ENCODE data around the gene NFAT5.
"Not testable (repeated sequence)": the region's sequence is repeated elsewhere in the genome, so short reads cannot be mapped to it uniquely, and the experiment has no call there.

The NFAT5 gene, protein sequence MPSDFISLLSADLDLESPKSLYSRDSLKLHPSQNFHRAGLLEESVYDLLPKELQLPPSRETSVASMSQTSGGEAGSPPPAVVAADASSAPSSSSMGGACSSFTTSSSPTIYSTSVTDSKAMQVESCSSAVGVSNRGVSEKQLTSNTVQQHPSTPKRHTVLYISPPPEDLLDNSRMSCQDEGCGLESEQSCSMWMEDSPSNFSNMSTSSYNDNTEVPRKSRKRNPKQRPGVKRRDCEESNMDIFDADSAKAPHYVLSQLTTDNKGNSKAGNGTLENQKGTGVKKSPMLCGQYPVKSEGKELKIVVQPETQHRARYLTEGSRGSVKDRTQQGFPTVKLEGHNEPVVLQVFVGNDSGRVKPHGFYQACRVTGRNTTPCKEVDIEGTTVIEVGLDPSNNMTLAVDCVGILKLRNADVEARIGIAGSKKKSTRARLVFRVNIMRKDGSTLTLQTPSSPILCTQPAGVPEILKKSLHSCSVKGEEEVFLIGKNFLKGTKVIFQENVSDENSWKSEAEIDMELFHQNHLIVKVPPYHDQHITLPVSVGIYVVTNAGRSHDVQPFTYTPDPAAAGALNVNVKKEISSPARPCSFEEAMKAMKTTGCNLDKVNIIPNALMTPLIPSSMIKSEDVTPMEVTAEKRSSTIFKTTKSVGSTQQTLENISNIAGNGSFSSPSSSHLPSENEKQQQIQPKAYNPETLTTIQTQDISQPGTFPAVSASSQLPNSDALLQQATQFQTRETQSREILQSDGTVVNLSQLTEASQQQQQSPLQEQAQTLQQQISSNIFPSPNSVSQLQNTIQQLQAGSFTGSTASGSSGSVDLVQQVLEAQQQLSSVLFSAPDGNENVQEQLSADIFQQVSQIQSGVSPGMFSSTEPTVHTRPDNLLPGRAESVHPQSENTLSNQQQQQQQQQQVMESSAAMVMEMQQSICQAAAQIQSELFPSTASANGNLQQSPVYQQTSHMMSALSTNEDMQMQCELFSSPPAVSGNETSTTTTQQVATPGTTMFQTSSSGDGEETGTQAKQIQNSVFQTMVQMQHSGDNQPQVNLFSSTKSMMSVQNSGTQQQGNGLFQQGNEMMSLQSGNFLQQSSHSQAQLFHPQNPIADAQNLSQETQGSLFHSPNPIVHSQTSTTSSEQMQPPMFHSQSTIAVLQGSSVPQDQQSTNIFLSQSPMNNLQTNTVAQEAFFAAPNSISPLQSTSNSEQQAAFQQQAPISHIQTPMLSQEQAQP (N-terminal part only)

DNA sequence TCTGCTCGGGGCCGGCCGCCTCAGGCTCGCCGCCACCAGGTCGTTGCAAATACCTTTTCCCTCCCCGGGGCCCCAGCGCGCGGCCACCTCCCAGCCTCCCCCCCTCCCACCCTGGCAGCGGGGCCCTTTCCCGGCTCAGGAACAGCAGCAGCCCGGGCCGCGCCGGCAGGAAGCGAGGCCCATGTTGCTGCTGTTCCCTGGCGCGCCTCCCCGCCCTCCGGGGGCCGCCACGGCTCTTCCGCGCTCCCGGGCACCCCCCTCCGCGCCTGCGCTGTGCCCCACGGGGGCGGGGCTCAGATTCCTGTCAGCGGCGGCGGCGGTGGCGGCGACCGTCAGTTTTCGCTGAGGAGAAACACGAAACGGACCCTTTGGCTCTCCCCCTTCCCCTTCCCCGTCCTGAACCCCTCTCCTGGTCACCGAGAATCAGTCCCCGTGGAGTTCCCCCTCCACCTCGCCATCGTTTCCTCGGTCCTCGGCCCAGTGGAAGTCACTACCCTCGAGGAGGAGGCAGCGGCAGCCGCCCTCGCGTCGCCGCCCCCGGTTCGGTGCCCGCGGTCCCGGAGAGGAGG, at the start of gene NFAT5:
TSS of gene NFAT5 (plus strand) at position 296 of the 569 bp plus-strand sequence. CDS start 336 bp downstream, outside the sequence.
- DNase-seq (ENCODE audit: extremely low read depth in 1 of 2, low read depth in 1 of 2), result peak; percentile 62 to 87

DNA sequence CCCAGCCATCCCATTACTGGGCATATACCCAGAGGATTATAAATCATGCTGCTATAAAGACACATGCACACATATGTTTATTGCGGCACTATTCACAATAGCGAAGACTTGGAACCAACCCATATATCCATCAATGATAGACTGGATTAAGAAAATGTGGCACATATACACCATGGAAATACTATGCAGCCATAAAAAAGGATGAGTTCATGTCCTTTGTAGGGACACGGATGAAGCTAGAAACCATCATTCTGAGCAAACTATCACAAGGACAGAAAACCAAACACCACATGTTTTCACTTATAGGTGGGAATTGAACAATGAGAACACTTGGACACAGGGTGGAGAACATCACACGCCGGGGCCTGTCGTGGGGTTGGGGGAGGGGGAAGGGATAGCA, 47.9 kb upstream of the NFAT5 start:
- not testable (repeated sequence) for DNase-seq (ENCODE audit: extremely low read depth in 1 of 2, low read depth in 1 of 2)

DNA sequence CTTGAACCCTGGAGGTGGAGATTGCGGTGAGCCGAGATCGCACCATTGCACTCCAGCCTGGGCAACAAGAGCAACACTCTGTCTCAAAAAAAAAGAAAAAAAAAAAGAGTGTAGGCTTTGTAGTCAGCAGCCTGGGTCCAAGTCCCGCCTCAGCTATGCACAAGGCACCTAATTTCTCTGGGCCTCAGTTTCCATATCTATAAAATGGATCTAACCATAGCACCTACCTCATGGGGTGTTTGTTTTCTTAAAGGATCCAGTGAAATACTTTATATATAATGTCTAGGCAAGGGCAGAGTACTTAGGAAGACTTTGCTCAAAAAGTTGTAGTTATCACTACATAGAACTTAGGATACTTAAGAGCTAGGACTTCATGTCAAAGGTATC, 45.4 kb upstream of the NFAT5 start:
- DNase-seq (ENCODE audit: extremely low read depth in 1 of 2, low read depth in 1 of 2), result no peak

- DNase-seq (ENCODE audit: extremely low read depth in 1 of 2, low read depth in 1 of 2), result no peak
These were observed 44.8 kb upstream of the NFAT5 start for GRCh38 chr16:69520800-69521602.

DNA sequence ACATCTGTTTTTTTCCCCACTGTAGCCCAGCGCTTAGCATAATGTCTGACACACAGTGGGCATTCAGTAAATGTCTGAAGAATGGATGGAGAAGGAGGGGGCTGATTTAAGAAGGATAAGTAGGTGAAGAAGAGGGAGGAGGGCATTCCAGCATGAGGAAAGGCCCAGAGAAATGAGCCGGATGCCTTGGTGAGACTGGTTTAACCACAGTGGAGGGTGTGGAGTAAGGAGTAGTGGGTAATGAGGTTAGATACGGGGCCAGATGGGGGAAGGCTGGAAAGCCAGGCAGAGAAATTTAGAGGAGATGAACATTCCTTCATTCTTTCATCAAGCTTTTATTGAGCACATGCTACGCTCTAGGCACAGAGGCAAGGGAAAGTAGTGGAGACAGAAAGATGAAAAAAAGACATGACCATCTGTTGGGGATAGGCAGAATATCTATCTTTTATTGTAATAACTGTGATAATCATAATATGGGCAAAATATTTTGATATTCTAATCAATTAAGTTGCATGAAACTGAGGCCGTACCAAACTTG, 43.7 kb upstream of the NFAT5 start:
- no peak for DNase-seq (ENCODE audit: extremely low read depth in 1 of 2, low read depth in 1 of 2)

DNA sequence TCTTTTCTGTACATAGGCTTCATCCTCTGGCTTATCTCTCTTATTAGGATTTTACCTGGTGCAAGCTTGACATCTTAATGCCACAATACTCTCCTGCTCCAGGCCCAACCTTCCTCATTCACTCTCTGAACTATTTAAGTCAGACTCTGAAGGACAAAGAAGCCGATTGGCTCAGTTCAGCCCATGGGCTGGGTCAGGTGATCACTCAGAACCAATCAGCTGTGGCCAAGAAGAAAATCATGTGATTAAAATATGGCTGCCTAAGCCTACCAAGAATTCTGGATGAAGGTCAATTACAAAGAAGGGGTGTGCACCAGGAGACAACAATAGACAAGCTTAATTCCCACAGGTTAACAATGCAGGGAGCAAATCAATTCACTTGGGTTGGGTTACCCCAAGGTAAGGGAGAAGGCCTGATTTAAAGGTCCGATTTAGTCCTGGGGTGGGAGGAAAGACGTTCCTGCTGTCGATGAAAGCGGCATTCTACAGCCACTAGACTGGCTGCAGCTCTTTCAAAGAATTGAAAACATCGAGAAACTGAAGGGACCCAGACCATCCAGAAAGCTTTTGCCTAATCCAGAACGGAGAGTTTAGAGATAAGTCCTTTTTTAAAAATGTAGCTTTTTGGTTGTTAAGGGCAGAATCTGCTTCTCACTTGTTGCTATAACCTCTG, 42.9 kb upstream of the NFAT5 start:
- DNase-seq (ENCODE audit: extremely low read depth in 1 of 2, low read depth in 1 of 2), result no peak

GRCh38 chr16:69523566-69524305, 42.0 kb upstream of the NFAT5 start:
- no peak for DNase-seq (ENCODE audit: extremely low read depth in 1 of 2, low read depth in 1 of 2)

GRCh38 chr16:69526831-69527655, 38.7 kb upstream of the NFAT5 start:
- DNase-seq (ENCODE audit: extremely low read depth in 1 of 2, low read depth in 1 of 2), result no peak

- DNase-seq (ENCODE audit: extremely low read depth in 1 of 2, low read depth in 1 of 2), result no peak
These were observed 33.8 kb upstream of the NFAT5 start for GRCh38 chr16:69531988-69532387.

GRCh38 chr16:69532641-69533455, 32.9 kb upstream of the NFAT5 start:
- DNase-seq (ENCODE audit: extremely low read depth in 1 of 2, low read depth in 1 of 2), result no peak

DNA sequence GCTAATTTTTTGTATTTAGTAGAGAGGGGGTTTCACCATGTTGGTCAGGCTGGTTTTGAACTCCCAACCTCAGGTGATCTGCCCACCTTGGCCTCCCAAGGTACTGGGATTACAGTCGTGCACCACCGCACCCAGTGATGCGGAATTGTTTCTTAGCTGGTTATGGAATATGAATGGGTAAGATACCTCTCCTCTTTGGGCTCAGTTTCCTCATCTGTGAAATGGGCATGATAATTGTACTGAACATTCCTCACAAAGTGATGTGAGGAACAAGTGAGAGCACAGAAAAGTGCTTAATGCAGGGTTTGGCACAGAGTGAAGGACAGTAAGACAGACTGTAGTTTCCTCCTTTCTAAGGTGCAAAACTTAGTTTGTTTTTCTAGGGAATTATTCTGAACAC, 31.0 kb upstream of the NFAT5 start:
- DNase-seq (ENCODE audit: extremely low read depth in 1 of 2, low read depth in 1 of 2), result no peak

DNA sequence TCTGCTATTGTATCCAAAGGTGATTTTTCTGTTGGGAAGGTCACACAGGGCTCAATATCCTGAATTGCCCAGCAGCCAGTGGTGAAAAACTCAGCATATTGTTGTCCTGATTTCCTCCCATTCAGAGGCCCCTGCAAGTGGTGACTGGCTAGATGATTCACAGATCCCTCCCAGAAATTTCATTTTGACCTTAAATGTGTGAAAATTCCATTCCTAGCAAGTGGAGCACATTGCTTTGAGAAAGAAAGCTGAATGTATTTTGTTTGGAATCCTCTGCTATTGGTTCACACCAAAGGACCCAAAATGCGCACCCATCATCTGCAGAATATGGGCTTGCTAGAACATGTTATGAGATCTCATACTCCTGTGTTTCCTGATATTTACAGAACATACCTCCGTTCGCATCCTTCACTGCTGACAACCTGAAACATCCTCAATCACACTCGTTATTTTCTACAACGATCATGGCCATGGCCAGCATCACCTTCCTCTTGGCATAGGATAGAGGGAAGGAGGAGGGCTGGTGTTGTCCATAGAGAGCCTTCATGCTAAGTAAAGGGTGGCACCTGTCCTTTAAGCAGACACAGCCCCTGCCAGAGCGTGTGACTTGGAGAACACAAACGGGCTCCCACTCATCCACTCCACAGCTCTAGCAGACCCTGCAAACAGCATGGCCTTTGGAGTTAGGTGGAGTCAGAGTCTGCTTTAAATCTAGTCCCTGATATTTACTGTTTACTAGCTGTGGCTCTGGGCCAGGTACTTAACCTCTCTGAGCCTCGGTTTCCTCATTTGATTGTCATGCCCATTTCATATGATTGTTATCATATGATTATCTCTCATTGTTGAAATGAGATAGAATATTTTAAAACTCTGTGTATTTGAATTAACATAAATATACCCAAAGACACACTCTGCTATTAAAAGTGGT, 30.4 kb upstream of the NFAT5 start:
- DNase-seq (ENCODE audit: extremely low read depth in 1 of 2, low read depth in 1 of 2), result no peak

DNA sequence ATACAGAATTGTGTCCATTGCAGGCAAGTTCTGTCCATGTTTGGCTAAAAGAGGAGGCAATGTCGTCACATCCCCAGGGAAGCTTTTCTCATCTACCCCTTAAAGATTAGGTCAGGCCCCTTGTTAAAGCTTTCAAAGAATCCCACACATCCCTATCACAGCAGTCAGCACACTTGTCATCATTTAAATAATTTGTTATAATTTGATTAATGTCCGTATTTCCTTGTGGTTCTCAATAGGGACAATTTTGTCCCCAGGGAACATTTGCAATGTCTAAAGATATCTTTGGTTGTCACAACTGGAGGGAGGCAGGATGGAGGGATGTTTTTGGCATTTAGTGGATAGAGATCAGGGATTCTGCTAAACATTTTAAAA, 28.1 kb upstream of the NFAT5 start:
- no peak for DNase-seq (ENCODE audit: extremely low read depth in 1 of 2, low read depth in 1 of 2)

GRCh38 chr16:69538808-69539207, 27.0 kb upstream of the NFAT5 start:
- DNase-seq (ENCODE audit: extremely low read depth in 1 of 2, low read depth in 1 of 2), result no peak

- no peak for DNase-seq (ENCODE audit: extremely low read depth in 1 of 2, low read depth in 1 of 2)
These were observed 22.8 kb upstream of the NFAT5 start for GRCh38 chr16:69542974-69543373.

DNA sequence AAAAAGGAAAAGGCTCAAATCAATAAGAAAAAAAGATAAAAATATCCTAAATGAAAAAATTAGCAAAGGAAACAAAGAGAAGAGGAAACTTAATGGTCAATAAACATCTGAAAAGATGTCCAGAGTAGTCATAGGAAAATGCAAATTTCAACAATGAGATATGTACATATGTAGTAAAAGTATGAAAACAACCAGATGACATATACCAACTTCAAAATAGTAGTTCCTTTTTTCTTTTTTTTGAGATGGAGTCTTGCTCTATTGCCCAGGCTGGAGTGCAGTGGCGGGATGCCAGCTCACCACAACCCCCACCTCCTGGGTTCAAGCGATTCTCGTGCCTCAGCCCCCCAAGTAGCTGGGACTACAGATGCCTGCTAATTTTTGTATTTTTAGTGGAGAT, 21.7 kb upstream of the NFAT5 start:
- no peak for DNase-seq (ENCODE audit: extremely low read depth in 1 of 2, low read depth in 1 of 2)
